Spleen (tissue), 11 donors: ENCODE results near the gene TMEM108. TPM values are rescaled to one million over a fixed set of nuclear protein-coding genes. Genes with fewer than 3 reads are reported as not detected.

Experiments used
- DNase-seq: peaks from one replicate; pipeline ENCODE4 v3.0.0-alpha.2; 2020
- H3K27ac ChIP-seq, 8 donors: fragments of 200-600 bp; sonication (generic) in 7 of 8; 1 replicate in 4 of 8; 2 replicates in 4 of 8; pipeline versions ENCODE4 v1.5.0 to v1.8.0; 2016 to 2021; ENCODE audit warnings: inconsistent platforms in 4 of 8, mild to moderate bottlenecking in 4 of 8, moderate library complexity in 1 of 8
- H3K27me3 ChIP-seq, 7 donors: fragments of 200-600 bp; sonication (generic) in 6 of 7; replicated peaks in 1 of 7; 1 replicate in 4 of 7; 2 replicates in 3 of 7; pipeline versions ENCODE4 v1.5.0 to v1.8.0; 2016 to 2021; ENCODE audit warnings: inconsistent platforms in 3 of 7, mild to moderate bottlenecking in 1 of 7
- H3K36me3 ChIP-seq, 6 donors: fragments of 200-600 bp; sonication (generic) in 5 of 6; 1 replicate in 4 of 6; 2 replicates in 2 of 6; pipeline versions ENCODE4 v1.5.0 to v1.8.0; 2016 to 2021; ENCODE audit warnings: inconsistent platforms in 2 of 6
- H3K4me1 ChIP-seq, 6 donors: fragments of 200-600 bp; sonication (generic) in 5 of 6; 1 replicate in 3 of 6; 2 replicates in 3 of 6; pipeline versions ENCODE4 v1.5.0 to v1.8.0; 2016 to 2021; ENCODE audit warnings: inconsistent platforms in 3 of 6
- H3K4me3 ChIP-seq, 8 donors: fragments of 200-600 bp; sonication (generic) in 7 of 8; 1 replicate in 4 of 8; 2 replicates in 4 of 8; pipeline versions ENCODE4 v1.5.0 to v1.8.0; 2016 to 2021; ENCODE audit warnings: inconsistent platforms in 4 of 8, mild to moderate bottlenecking in 4 of 8, moderate library complexity in 2 of 8
- H3K9me3 ChIP-seq, 8 donors: fragments of 200-600 bp; sonication (generic) in 7 of 8; 1 replicate in 4 of 8; 2 replicates in 4 of 8; pipeline versions ENCODE4 v1.5.0 to v1.8.0; 2016 to 2021; ENCODE audit warnings: inconsistent platforms in 4 of 8
- CTCF ChIP-seq, 11 experiments: fragments of 200-600 bp in 7 of 11; fragments of 450-650 bp in 4 of 11; sonication (generic) in 4 of 11; IDR thresholded peaks in 8 of 11; conservative IDR thresholded peaks in 3 of 11; 1 replicate in 7 of 11; 2 replicates in 4 of 11; pipeline versions ENCODE4 v1.4.0 to v1.8.0; 2016 to 2021; ENCODE audit warnings: antibody characterized with exemption in 11 of 11, inconsistent platforms in 4 of 11, mild to moderate bottlenecking in 1 of 11
- POLR2A ChIP-seq, 3 donors: fragments of 450-650 bp; IDR thresholded peaks; one replicate each; pipeline ENCODE4 v1.5.1; 2017; ENCODE audit warnings: antibody characterized with exemption in 3 of 3, mild to moderate bottlenecking in 1 of 3
- POLR2AphosphoS5 ChIP-seq, 3 donors: sonication (generic); formaldehyde crosslinking; IDR thresholded peaks; one replicate each; pipeline ENCODE4 v1.5.1; 2017; ENCODE audit warnings: antibody characterized with exemption in 3 of 3
- WGBS, 5 donors: extraction: QIAGEN DNeasy Blood & Tissue Kit in 3 of 5; methylation state at CpG; one replicate each; pipeline versions ENCODE4 v1.1.5 to v1.1.7; 2013 to 2018; 5-methylcytosine and 5-hydroxymethylcytosine counted together
- intact Hi-C: fragments of 100-400 bp; cut with DNase I; formaldehyde crosslinking; loops from one replicate; pipeline ENCODE4 v1.15.0; 2023; ENCODE audit warnings: low total_unique reads
- polyA plus RNA-seq, 3 donors: library from polyadenylated mRNA; stranded (reverse); fragments of 200-250 nt; gene quantifications; one replicate each; pipeline ENCODE4 v1.2.1, GENCODE V29; 2013
- total RNA-seq, 7 donors: library from RNA; depleted of rRNA in 3 of 7; stranded (reverse); fragments of >200 nt in 3 of 7; fragmentation: NEBNext Ultra II Directional in 4 of 7; extraction: Animal tissue kit (Norgen Biotek cat#: 25700) in 4 of 7; gene quantifications; one replicate each; pipeline versions ENCODE4 v1.1.0 to v1.2.1, GENCODE V29; 2016 to 2021
- donor health status: healthy with polysubstance abuse.
- donor health status: DM: no; HTN: no; CAD: no; lungs with moderate emphysema.
- donor health status: DM: no; HTN: no; CAD: no.
- donor health status: Bipolar disorder and iron deficiency.
- donor health status: healthy.
- donor health status: DM: no; HTN: no; CAD: no.
- donor health status: DM: yes; HTN: yes; CAD: no.

TMEM108 gene
- total and polyA plus RNA-seq, 10 donors: 0.20 to 4.0 (median 1.1) TPM

- no peak overlapping the region for H3K4me3 ChIP-seq
- TF ChIP-seq POLR2AphosphoS5 (IDR thresholded peaks at IDR 0.05) (no peak), POLR2A (IDR thresholded peaks at IDR 0.05) (no peak), CTCF (IDR thresholded peaks at IDR 0.05 in 8 of 11, conservative IDR thresholded peaks at IDR 0.05 in 3 of 11) (no peak)
- H3K27ac ChIP-seq: no peak overlapping the region
- WGBS, 5 donors: 79 to 100% (median 92%) methylated on average over 1 of the region's 1 CpG
- no peaks in the 10 kb centered on the region for H3K4me1 ChIP-seq
- peaks cover 0 to 7% (median 0%) of the 10 kb centered on the region in 7 donors for H3K27me3 ChIP-seq
- intact Hi-C loops: no loop called here
- H3K9me3 ChIP-seq: peaks cover 0 to 5% (median 0%) of the 10 kb centered on the region in 8 donors
- no peaks in the 10 kb centered on the region for H3K36me3 ChIP-seq
- DNase-seq: no peak
Observed at GRCh38 chr3:133158686-133159085, 120.5 kb downstream of the TMEM108 start.

DNA sequence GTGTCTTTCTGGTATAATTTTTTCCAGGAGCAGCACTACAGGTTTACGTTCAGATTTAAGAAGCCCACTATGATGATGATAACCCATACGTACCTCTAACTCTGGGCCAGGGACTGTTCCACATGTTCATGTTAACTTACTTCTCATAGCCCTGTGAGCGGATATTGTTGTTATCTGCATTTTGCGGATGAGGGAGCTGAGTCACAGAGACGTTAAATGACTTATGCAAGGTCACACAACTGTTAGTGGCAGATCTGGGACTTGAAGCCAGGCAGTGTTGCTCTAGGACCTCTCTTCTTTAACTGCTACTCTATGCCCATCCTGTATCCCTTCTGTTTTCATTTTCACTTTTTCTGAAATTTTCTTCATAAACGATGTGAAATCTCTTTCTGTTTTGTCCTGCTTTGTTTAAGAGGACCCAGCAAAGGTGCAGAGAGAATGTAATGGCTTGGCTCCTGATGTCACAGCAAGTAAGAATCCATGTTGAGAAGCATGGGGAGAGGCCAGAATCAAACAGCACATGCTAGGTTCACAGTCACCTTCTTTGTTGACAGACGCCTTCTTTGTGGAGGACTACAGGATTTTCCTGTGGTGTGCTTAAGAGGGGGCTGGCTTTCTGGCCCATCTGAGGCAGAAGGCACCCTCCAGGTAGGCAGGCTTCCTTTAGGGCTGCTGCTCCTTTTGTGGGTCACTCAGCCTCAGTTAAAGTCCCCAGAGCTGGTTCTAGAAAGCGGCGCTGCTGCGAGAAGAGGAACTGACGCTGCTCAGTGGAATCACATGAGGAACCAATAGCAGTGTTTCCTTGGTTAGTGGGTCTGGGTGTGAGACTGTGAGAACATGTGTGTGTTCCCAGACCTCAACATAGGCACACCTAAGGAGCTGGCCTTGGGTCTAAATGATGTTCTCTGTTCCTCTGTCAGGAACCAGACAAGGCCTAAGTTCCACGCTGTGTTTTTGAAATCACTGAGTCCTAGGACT is 121.6 kb downstream of the TMEM108 start:
- no peaks in the 10 kb centered on the region for H3K36me3 ChIP-seq
- no peak overlapping the region for H3K27ac ChIP-seq
- H3K9me3 ChIP-seq: peaks cover 0 to 4% (median 0%) of the 10 kb centered on the region in 8 donors
- DNase-seq: no peak
- H3K4me3 ChIP-seq: no peak overlapping the region
- peaks cover 0 to 7% (median 0%) of the 10 kb centered on the region in 7 donors for H3K27me3 ChIP-seq
- WGBS, 5 donors: 65 to 90% (median 78%) methylated on average over 12 of the region's 12 CpGs
- no peaks in the 10 kb centered on the region for H3K4me1 ChIP-seq
- intact Hi-C loops: no loop called here
- TF ChIP-seq POLR2AphosphoS5 (IDR thresholded peaks at IDR 0.05) (no peak), POLR2A (IDR thresholded peaks at IDR 0.05) (no peak), CTCF (IDR thresholded peaks at IDR 0.05 in 8 of 11, conservative IDR thresholded peaks at IDR 0.05 in 3 of 11) (no peak)

DNA sequence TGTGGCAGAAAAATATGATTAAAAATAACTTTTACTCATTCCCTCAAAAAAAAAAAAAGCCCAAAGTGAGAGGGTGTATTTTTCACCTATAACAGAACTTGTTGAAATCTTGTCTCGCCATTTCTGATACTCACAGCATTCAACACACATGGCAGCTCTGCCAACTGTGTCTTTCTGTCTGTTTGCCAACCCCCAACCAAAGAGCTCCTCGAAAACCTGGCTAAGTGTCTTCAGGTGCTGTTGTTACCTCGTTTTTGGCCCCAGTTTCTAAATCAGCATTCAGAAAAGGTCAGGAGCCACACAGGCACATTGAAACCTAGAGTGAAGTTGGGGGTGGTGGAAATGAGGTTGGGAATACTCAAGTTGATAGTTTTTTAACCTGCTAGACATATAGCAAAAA is 123.5 kb downstream of the TMEM108 start:
- 65 to 80% (median 68%) methylated on average over 3 of the region's 3 CpGs for WGBS, 5 donors
- TF ChIP-seq POLR2AphosphoS5 (IDR thresholded peaks at IDR 0.05) (no peak), POLR2A (IDR thresholded peaks at IDR 0.05) (no peak), CTCF (IDR thresholded peaks at IDR 0.05 in 8 of 11, conservative IDR thresholded peaks at IDR 0.05 in 3 of 11) (no peak)
- DNase-seq: no peak

GRCh38 chr3:133162265-133162664 is 124.1 kb downstream of the TMEM108 start:
- Histone ChIP-seq H3K4me3 (no peak overlapping the region), H3K4me1 (no peaks in the 10 kb centered on the region), H3K27me3 (peaks cover 0 to 7% (median 0%) of the 10 kb centered on the region in 7 donors), H3K27ac (no peak overlapping the region), H3K36me3 (no peaks in the 10 kb centered on the region), H3K9me3 (peaks cover 0 to 8% (median 0%) of the 10 kb centered on the region in 8 donors)
- no peak for DNase-seq
- intact Hi-C loops: no loop called here
- TF ChIP-seq POLR2AphosphoS5 (IDR thresholded peaks at IDR 0.05) (no peak), CTCF (IDR thresholded peaks at IDR 0.05 in 8 of 11, conservative IDR thresholded peaks at IDR 0.05 in 3 of 11) (no peak), POLR2A (IDR thresholded peaks at IDR 0.05) (no peak)

More for the DNA sequence above, 123.5 kb downstream of the TMEM108 start:
- no peak overlapping the region for H3K4me3 ChIP-seq
- H3K9me3 ChIP-seq: peaks cover 0 to 1% (median 0%) of the 10 kb centered on the region in 8 donors
- H3K36me3 ChIP-seq: no peaks in the 10 kb centered on the region
- no peaks in the 10 kb centered on the region for H3K4me1 ChIP-seq
- intact Hi-C loops: no loop called here
- no peak overlapping the region for H3K27ac ChIP-seq
- peaks cover 0 to 7% (median 0%) of the 10 kb centered on the region in 7 donors for H3K27me3 ChIP-seq
